Choroid plexus epithelial cell (primary cell): ENCODE data around the gene GPX3.

Experiments used
- DNase-seq: peaks from one replicate; pipeline ENCODE4 v3.0.0-alpha.2; 2010; ENCODE audit warnings: low read depth
- H3K4me3 ChIP-seq: 2 replicates; pipeline ENCODE4 v1.5.1; 2011; ENCODE audit warnings: low read depth, mild to moderate bottlenecking, control low read depth, low read length, moderate library complexity
- TF ChIP-seq, protein P1 (sequence below): conservative IDR thresholded peaks from 2 replicates; pipeline ENCODE4 v1.5.1; 2011; ENCODE audit warnings: low read depth, mild to moderate bottlenecking, control low read depth, inconsistent platforms, low read length, moderate library complexity

Gene GPX3

GRCh38 chr5:151020304-151021110 is at the start of gene GPX3:
GPX3 (plus strand) TSS chr5:151020591; CDS start chr5:151020655, 64 bp downstream.
- TF ChIP-seq, protein P1, sequence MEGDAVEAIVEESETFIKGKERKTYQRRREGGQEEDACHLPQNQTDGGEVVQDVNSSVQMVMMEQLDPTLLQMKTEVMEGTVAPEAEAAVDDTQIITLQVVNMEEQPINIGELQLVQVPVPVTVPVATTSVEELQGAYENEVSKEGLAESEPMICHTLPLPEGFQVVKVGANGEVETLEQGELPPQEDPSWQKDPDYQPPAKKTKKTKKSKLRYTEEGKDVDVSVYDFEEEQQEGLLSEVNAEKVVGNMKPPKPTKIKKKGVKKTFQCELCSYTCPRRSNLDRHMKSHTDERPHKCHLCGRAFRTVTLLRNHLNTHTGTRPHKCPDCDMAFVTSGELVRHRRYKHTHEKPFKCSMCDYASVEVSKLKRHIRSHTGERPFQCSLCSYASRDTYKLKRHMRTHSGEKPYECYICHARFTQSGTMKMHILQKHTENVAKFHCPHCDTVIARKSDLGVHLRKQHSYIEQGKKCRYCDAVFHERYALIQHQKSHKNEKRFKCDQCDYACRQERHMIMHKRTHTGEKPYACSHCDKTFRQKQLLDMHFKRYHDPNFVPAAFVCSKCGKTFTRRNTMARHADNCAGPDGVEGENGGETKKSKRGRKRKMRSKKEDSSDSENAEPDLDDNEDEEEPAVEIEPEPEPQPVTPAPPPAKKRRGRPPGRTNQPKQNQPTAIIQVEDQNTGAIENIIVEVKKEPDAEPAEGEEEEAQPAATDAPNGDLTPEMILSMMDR: no peak
- DNase-seq: peak; percentile 48
- H3K4me3 ChIP-seq: peak within 1 kb of the TSS; percentile 57

DNA sequence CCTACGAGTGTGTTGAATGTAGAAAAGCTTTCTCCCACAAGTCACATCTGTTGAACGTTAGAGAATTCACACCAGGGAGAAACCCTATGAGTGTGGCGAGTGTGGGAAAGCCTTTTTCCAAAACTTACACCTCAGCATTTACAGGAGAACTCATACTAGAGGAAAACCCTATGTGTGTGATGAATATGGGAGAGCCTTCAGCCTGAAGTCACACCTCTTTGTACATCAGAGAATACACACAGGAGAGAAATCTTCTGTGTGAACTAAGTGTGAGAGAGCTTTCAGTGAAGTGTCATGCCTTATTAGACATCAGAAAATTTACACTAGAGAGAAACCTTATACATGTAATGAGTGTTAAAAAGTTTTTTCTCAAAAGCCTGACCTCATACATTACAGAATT is 41.8 kb upstream of the GPX3 start:
- DNase-seq: no peak
- TF ChIP-seq, protein P1: no peak
- no peak overlapping the region for H3K4me3 ChIP-seq

DNA sequence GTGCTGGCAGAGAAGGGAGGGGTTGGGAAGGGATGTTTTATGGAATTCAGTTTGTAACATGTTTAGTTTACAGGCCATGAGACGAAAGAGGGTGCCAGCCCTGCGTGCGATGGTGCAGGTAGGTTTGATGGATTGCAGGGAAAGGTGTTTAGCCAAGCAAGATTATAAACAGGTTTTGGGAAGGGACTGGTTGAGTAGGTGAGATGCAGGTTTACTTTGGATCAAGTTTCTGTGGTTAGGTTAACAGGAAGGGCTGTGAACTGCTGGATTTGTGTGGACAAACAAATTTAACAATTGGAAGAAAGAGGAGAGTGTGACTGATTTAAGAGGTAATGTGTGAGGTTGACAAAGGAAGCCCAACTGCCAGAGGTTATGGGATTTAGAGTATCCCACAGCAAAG is 32.6 kb upstream of the GPX3 start:
- no peak for DNase-seq
- TF ChIP-seq, protein P1: no peak
- H3K4me3 ChIP-seq: no peak overlapping the region

DNA sequence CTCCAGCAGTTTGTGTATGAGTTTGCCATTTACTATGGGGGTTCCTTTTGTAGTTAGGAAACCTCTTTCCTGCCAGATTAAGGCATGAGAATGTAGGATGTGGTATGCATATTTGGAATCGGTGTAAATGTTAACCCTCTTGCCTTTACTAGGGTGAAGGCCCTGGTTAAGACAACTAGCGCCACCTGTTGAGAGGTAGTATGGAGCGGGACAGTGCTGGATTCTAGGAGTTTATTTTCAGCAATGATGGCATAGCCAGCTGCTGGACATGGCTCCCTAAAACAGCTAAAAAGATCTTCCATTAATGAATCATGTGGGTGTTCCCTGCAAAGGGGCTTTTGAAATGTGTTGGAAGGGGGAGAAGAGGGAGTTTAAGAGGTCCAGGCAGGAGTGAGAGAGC is 30.7 kb upstream of the GPX3 start:
- TF ChIP-seq, protein P1: peak; percentile 16
- DNase-seq: no peak
- no peak overlapping the region for H3K4me3 ChIP-seq

DNA sequence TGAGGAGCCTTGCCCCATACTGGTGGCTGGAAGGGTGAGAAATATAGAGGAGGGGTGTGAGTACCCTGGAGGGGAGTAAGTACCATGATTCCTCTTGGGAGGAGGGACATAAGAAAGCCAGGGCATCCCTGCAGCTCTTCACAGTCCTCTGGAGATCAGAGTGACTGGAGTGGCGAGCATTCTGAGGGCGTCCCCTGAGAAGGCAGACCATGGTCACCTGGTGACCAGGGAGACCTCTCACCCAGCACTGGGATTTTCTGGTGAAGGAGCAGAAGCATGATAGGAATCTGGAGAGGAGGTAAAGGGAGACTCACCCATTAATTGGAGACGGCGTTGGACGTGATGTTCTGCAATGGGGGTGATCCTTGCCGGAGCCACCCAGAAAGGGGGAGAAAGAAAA is 27.7 kb upstream of the GPX3 start:
- TF ChIP-seq, protein P1: no peak
- DNase-seq: no peak
- H3K4me3 ChIP-seq: no peak overlapping the region

GRCh38 chr5:150993422-150993821 is 27.0 kb upstream of the GPX3 start:
- TF ChIP-seq, protein P1: no peak
- no peak for DNase-seq

More at GRCh38 chr5:150993422-150993821, 27.0 kb upstream of the GPX3 start:
- H3K4me3 ChIP-seq: no peak overlapping the region
